HFFc6 (cell line): Measurements from ENCODE around the gene RPP30. TPM values are rescaled to one million over a fixed set of nuclear protein-coding genes. Genes with fewer than 3 reads are reported as not detected.
"Not testable (repeated sequence)": the region's sequence is repeated elsewhere in the genome, so short reads cannot be mapped to it uniquely, and the experiment has no call there.

Experiments used
- DNase-seq: peaks from one replicate; pipeline ENCODE4 v3.0.0-alpha.2; 2018
- H3K27ac Mint-ChIP-seq: 2 replicates; pipeline ENCODE4 v1.8.0; 2020; ENCODE audit warnings: mild to moderate bottlenecking, mixed read lengths
- H3K27me3 Mint-ChIP-seq: 2 replicates; pipeline ENCODE4 v1.8.0; 2021; ENCODE audit warnings: mild to moderate bottlenecking, moderate library complexity, mixed read lengths; ENCODE audit not compliant: insufficient read depth
- H3K36me3 Mint-ChIP-seq: 2 replicates; pipeline ENCODE4 v1.8.0; 2021; ENCODE audit warnings: low read depth, mixed read lengths
- H3K4me1 Mint-ChIP-seq: 2 replicates; pipeline ENCODE4 v1.8.0; 2020; ENCODE audit warnings: low read depth, mixed read lengths
- H3K4me3 Mint-ChIP-seq: 2 replicates; pipeline ENCODE4 v1.8.0; 2020; ENCODE audit warnings: mild to moderate bottlenecking, moderate library complexity, mixed read lengths
- H3K9me3 Mint-ChIP-seq: 2 replicates; pipeline ENCODE4 v1.8.0; 2020; ENCODE audit warnings: mild to moderate bottlenecking, mixed read lengths
- total RNA-seq, 6 experiments: library from RNA; stranded (reverse); fragmentation: NEBNext Ultra II Directional; extraction: Animal tissue kit (Norgen Biotek cat#: 25700); gene quantifications; 2 replicates in 1 of 6; 3 replicates in 5 of 6; pipeline ENCODE4 v1.2.3, GENCODE V29; 2021
- TF ChIP-seq, protein P1 (sequence below): fragments of 200-600 bp; sonication (generic); IDR thresholded peaks from 2 replicates; pipeline ENCODE4 v1.5.0; 2021; ENCODE audit warnings: antibody characterized with exemption, mild to moderate bottlenecking

RPP30 gene
- total RNA-seq, 6 experiments from 2014 or later, result 31.2 to 48.3 (median 42.4) TPM

GRCh38 chr10:90885176-90885575, 13.4 kb downstream of the RPP30 start:
- Mint-ChIP-seq H3K27ac (peak overlapping the region; percentile 82), H3K4me3 (peak overlapping the region; percentile 55), H3K36me3 (peaks cover 26% of the 10 kb centered on the region), H3K9me3 (no peaks in the 10 kb centered on the region), H3K4me1 (peaks cover 50% of the 10 kb centered on the region), H3K27me3 (no peaks in the 10 kb centered on the region)
- TF ChIP-seq, protein P1, sequence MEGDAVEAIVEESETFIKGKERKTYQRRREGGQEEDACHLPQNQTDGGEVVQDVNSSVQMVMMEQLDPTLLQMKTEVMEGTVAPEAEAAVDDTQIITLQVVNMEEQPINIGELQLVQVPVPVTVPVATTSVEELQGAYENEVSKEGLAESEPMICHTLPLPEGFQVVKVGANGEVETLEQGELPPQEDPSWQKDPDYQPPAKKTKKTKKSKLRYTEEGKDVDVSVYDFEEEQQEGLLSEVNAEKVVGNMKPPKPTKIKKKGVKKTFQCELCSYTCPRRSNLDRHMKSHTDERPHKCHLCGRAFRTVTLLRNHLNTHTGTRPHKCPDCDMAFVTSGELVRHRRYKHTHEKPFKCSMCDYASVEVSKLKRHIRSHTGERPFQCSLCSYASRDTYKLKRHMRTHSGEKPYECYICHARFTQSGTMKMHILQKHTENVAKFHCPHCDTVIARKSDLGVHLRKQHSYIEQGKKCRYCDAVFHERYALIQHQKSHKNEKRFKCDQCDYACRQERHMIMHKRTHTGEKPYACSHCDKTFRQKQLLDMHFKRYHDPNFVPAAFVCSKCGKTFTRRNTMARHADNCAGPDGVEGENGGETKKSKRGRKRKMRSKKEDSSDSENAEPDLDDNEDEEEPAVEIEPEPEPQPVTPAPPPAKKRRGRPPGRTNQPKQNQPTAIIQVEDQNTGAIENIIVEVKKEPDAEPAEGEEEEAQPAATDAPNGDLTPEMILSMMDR, result no peak
- peak; percentile 73 for DNase-seq

GRCh38 chr10:90887555-90887954, 15.8 kb downstream of the RPP30 start:
- TF ChIP-seq, protein P1, result no peak
- Mint-ChIP-seq H3K27ac (no peak overlapping the region), H3K9me3 (no peaks in the 10 kb centered on the region), H3K36me3 (peaks cover 37% of the 10 kb centered on the region), H3K27me3 (no peaks in the 10 kb centered on the region), H3K4me3 (no peak overlapping the region), H3K4me1 (peaks cover 57% of the 10 kb centered on the region)
- DNase-seq, result no peak

- no peaks in the 10 kb centered on the region for H3K9me3 Mint-ChIP-seq
- TF ChIP-seq, protein P1, result no peak
- H3K27me3 Mint-ChIP-seq, result no peaks in the 10 kb centered on the region
Observed at GRCh38 chr10:90888387-90888786, 16.6 kb downstream of the RPP30 start.

DNA sequence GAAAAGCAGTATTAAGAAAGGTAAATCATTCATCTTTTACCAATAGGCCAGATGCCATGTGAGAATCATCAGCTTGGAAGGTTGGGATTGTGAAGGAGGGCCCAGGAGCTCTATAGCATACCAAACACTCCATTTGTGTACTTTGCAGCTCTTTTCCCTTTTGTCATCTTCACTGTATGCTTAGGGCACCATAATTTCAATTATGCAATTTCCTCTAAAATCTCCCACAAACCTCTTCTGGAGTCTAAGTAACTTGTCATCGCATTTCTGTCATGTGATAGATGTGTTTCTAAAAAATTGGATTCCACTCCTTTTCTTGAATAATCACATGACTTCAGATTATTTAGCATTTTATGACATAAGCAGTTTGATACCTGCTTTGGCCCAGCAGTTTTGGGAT, 17.9 kb downstream of the RPP30 start:
- no peak for DNase-seq
- H3K27ac Mint-ChIP-seq, result peak overlapping the region; percentile 47
- H3K4me1 Mint-ChIP-seq, result peaks cover 46% of the 10 kb centered on the region
- H3K4me3 Mint-ChIP-seq, result no peak overlapping the region
- H3K9me3 Mint-ChIP-seq, result no peaks in the 10 kb centered on the region
- TF ChIP-seq, protein P1, result no peak
- H3K36me3 Mint-ChIP-seq, result peaks cover 42% of the 10 kb centered on the region
- no peaks in the 10 kb centered on the region for H3K27me3 Mint-ChIP-seq

More at GRCh38 chr10:90888387-90888786, 16.6 kb downstream of the RPP30 start:
- no peak overlapping the region for H3K27ac Mint-ChIP-seq
- H3K36me3 Mint-ChIP-seq, result peaks cover 39% of the 10 kb centered on the region
- DNase-seq, result no peak
- H3K4me1 Mint-ChIP-seq, result peaks cover 57% of the 10 kb centered on the region
- H3K4me3 Mint-ChIP-seq, result no peak overlapping the region

DNA sequence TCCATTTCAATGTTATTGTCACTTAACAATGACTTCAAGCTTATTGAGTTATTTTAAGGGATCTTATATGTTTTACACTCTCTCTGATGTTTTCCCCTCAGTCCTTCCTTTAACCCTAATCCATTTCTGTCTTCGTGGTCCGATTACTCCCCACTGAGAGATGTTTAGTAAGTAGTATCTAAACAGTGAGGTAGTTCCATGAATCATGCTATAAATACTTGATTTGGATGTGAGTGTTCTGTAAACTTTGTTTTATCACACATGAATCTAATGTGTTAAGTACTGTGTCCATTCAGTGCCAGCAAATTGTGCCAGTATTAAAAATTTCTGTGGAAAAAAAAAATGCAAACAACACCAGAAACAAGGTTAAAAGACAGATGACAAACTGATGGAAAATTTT, 18.6 kb downstream of the RPP30 start:
- peak; percentile 6 for DNase-seq
- Mint-ChIP-seq H3K4me3 (no peak overlapping the region), H3K27me3 (no peaks in the 10 kb centered on the region), H3K27ac (peak overlapping the region; percentile 47), H3K9me3 (no peaks in the 10 kb centered on the region), H3K4me1 (peaks cover 39% of the 10 kb centered on the region), H3K36me3 (peaks cover 42% of the 10 kb centered on the region)
- TF ChIP-seq, protein P1, result no peak

DNA sequence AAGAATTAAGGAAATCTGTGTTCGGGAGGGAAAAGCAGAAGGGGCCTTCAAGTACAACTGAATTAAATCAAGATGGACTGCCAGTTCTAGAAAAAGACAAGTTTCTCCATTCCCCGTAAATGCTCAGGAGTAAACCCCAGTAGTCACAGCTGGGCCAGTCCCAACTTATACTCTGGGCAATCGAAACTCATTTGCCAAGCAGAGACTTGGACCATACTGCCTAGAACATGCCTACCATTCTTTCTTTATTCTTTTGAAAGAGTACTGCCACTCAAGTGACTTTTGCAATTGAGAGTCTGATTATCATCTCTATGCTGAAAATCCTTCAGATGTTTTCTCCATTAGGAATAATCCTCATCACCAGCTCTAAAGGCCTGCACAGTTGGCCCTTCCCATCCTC, 21.4 kb downstream of the RPP30 start:
- H3K36me3 Mint-ChIP-seq, result peaks cover 29% of the 10 kb centered on the region
- no peak for DNase-seq
- no peaks in the 10 kb centered on the region for H3K27me3 Mint-ChIP-seq
- TF ChIP-seq, protein P1, result no peak
- H3K4me3 Mint-ChIP-seq, result no peak overlapping the region
- no peak overlapping the region for H3K27ac Mint-ChIP-seq
- H3K4me1 Mint-ChIP-seq, result peaks cover 26% of the 10 kb centered on the region
- H3K9me3 Mint-ChIP-seq, result no peaks in the 10 kb centered on the region

- H3K27me3 Mint-ChIP-seq, H3K4me3 Mint-ChIP-seq, H3K9me3 Mint-ChIP-seq, H3K4me1 Mint-ChIP-seq, DNase-seq, H3K27ac Mint-ChIP-seq: not testable (repeated sequence)
- peaks cover 11% of the 10 kb centered on the region for H3K36me3 Mint-ChIP-seq
Observed at GRCh38 chr10:90896916-90897315, 25.1 kb downstream of the RPP30 start.
